RCC 7860 (cell line): ENCODE data around the gene TBATA.

Experiments
- DNase-seq: peaks from one replicate; pipeline ENCODE4 v3.0.0-alpha.2; 2015; ENCODE audit warnings: low spot score
- FAIRE-seq: peaks from 2 replicates; lab custom pipeline; 2012; peaks lifted over from hg19 to GRCh38; lab: Jason Lieb, UNC

TBATA gene

DNA sequence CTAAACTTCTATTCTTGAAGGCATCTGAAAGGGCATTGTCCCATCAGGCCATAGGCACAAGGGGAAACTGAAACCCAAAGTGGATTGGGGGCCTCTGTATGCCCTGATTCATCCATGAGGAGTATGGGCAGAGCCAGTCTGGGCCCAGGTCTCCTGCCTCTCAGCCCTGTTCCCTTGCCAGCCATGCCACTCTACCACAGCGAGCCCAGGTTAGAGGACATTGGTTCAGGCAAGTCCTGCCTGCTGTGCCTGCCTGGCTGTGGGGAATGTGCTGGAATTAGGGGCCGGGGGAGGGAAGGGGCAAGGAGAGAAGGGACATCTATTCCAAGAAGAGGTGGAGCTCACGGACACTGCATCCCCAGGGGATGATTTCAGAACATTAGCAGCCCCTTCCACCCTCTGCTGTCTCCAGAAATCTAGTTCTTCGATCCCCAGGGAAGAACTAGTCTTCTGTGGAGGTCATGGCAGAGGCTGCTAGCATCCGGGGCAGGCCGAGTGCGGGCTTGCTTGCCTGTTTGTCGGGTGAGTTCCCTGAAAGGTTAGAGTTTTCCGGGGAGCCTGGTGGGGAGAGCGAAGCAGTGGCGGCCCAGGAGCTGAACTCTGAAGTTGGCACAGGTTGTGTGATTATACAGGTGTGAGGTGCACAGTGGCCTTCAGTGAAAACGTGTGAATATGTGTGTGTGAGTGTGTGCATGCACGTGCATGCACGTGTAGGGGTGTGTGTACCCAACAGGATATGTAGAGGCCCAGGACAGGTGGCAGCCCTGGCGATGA, 37.8 kb downstream of the TBATA start:
- DNase-seq (no peak), FAIRE-seq (no peak)

DNA sequence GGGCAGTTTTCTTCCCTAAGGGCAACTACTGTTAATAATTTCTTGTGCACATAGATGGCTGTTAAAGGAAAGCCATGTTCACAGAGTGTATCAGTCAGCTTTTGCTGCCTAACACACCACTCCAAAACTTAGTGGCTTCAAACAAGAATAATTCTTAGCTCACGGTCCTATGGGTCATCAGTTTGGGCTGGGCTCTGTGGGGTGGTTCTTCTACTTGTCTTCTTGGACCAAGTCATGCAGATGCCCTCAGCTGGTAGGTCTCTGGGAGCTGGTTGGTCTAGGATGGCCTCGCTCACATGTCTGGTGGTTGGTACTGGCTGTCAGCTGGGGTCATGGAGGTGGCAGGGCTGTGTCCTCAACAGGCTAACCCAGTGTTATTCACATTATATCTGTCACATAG, 39.6 kb downstream of the TBATA start:
- DNase-seq (no peak), FAIRE-seq (no peak)

DNA sequence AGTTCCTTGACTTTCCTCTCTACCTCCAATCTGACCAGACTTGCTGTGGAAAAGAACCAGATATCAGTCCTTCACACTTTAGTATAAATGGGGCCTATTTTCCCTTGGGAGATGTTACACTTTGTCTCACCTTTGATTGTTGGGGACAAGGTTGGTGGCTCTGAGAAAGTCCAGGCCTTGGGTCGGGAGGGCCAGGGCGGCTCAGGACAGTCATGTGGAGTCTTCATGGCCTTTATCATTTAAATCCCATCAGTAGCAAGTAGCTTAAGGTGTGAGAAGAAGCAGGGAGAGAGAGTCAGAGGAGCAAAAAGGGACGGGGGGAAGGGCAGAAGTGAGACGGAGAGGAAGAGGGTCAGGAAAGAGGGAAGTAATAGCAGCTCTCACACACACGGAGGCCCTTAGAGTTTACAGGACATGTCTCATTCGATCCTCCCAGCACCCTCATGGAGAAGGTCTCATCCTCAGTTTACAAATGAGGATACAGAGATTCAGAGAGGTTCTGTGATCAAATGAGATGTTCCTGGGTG, 40.5 kb downstream of the TBATA start:
- FAIRE-seq (no peak), DNase-seq (no peak)

DNA sequence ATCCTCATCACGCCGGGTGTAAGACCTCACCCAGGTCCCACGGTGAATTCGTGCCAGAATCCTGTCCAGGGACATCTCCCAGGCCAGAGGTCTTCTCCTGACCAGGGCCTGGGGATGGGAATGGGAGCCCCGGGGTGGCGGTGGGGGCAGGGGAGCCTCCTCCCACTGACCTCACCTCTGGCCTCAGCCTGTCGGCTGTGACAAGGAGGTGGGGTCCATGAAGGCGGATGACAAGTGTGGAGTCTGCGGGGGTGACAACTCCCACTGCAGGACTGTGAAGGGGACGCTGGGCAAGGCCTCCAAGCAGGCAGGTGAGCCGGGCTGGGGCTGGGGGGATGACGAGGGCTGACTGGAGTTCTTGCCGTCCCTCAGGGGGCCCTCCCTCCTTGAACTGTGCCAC, 41.3 kb downstream of the TBATA start:
- no peak for FAIRE-seq

DNA sequence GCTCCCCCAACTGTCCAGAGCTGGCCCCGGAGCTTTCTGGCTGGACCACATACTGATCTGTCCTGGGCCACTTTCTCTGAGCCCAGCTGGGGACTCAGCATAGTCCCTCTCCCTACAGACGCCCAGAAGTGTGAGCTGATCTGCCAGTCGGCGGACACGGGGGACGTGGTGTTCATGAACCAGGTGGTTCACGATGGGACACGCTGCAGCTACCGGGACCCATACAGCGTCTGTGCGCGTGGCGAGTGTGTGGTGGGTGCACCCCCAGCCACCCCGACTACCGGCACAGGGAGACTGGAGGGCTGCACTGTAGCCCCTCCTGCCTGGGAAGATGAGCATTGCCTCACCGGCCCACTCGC, 41.8 kb downstream of the TBATA start:
- DNase-seq (no peak), FAIRE-seq (no peak)

More for the DNA sequence above, 41.3 kb downstream of the TBATA start:
- no peak for DNase-seq

DNA sequence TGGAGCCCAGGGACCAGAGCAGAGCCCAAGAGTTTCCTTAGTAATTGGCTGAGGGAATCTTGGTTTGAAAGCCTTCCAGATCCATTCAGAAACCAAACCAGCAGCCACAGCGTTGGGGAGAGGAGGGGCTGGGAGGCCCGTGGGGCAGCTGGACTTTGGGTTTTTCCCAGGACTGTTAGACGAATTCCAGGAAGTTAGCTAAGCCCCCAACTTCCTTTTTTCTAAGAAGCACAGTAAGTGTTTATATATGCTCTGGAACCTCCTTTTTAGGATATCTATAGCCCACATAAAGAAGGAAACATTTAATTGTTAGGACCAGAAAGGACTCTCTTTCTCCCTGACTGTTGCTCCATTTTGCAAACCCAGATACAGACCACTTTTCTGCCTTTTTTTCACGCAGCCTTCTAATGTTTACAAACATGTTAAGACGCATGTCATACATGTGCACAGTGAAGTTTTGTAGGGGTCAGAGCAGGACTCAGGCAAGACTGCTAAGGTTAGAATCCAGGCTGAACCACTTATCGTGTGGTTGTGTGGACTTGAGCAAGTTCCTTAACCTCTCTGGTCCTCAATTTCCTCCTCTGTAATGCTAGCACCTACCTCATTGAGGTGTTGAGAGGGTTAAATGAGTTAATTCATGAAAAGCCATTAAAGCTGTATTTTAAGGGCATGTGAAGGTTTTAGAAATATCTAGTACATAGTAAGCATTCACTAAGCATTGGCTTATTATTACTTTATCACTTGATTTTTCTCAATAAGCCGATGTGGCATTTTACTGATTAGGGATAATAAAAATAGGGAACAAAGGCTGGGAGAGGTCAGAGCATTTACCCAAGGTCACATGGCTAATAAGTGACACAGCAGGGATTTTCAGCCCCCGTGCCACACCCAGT, 42.4 kb downstream of the TBATA start:
- DNase-seq = no peak
- FAIRE-seq = no peak

DNA sequence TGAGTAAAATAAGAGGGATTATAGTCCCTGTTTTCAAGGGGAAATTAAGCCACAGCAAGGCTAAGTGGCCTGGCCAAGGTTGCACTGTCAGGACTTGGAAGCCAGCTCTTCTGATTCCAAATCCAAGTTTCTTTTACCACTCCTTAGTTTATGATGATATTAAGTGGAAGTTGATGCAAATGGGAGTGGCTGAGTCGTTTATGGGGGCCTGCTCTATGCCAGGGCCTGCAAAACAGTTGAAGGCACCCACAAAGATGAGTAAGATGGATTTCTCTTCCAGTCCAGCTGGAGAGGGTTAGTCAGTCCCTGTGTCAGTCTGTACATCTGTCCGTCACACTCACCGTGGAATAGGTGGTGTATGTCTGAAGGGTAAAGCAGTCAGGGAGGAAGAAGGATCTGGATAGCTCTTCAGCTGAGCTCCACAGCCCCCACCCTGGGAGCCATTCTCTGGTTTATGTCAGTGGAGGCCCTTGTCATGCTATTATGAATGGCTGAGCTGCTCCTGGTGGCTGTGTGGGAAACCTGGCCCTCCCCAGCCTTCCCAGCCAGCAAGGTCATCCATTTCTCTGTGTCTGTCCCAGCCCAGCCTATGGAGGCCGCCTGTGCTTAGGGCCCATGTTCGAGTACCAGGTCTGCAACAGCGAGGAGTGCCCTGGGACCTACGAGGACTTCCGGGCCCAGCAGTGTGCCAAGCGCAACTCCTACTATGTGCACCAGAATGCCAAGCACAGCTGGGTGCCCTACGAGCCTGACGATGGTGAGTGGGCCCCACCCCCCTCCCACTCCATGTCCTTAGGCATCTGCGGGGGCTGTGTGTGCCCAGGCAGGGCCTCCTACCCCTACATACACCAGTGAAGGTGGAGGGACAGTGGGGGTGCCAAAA, 44.5 kb downstream of the TBATA start:
- DNase-seq (no peak), FAIRE-seq (no peak)

DNA sequence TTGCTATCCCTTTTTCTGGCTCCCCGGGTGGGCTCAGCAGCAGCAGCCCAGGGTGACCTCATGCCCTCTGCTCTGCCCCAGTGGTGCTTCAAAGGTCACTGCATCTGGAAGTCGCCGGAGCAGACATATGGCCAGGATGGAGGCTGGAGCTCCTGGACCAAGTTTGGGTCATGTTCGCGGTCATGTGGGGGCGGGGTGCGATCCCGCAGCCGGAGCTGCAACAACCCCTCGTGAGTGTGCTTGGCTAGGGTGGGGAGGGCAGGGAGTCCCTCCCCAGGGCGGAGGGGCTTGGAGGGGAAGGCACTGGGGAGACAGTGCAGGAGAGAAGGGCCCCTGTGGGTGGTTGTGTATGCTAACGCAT, 46.4 kb downstream of the TBATA start:
- FAIRE-seq (no peak), DNase-seq (no peak)

DNA sequence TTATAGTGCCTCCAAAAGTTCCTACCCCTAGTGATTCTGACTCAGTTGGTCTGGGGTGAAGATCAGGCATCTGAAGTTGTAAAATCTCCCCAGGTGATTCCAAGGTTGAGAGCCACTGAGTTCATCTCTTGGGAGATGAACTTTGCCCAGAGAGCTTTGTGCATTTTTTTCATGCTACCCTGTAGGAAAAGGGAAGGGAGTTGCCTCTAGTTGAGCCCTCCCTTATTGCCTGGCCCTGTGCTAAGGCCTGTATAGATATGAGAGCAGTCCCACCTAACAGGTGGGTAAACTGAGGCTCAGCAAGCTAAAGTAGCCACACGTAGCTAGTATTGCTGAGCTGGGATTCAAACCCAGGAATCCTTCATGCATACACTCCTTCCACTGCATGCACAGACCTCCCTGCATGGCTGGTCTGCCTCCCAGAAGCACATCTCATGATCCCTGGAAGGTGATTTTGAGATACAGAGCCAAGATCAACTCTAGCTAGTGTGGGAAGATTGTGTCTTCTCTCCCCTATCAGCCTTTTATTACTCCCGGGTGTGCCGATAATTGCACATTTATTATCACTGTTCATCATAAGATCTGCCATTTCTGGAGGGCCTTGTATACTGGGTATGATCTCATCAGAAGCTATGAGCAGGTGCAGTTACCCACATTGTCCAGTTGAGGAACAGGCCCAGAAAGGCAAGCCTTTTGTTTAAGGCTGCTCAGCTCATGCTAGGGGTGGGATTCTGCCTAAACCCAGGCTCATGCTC, 47.0 kb downstream of the TBATA start:
- FAIRE-seq (no peak), DNase-seq (no peak)

DNA sequence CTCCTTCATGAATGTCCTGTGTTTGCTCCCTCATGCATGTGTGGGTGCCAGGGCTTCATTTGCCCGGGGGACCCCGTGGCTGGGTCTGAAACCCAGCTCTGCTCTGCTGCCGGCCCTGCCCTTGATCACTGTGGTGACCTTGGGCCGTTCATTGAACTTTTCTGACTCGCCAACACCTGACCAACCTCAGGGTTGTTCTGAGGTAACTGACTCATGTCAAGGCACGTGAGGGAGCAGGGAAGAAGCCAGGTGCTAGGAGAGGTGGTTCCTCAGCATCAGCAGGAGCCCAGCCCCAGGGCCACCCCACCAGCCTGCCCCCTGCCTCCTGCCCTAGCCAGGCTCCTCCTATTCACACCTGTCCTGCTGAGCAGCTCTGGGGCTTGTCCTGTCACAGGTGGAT, 47.9 kb downstream of the TBATA start:
- DNase-seq = no peak
- FAIRE-seq = no peak

DNA sequence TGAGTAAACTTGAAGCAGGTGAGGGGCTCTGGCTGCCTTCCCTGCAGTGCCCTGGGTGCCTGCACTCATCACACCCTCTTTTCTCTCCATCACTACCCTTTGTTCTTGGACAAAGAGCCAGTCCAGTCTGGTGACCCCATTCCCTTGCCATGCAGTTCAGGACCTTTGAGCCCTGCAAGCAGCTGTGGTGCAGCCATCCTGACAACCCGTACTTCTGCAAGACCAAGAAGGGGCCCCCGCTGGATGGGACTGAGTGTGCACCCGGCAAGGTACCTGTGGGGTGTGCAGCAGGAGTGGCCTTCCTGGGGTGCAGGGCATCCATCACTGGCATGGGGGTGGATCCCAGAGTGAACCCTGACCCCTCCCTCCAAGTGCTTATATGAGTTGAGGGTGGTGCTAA, 48.7 kb downstream of the TBATA start:
- FAIRE-seq (no peak), DNase-seq (no peak)

DNA sequence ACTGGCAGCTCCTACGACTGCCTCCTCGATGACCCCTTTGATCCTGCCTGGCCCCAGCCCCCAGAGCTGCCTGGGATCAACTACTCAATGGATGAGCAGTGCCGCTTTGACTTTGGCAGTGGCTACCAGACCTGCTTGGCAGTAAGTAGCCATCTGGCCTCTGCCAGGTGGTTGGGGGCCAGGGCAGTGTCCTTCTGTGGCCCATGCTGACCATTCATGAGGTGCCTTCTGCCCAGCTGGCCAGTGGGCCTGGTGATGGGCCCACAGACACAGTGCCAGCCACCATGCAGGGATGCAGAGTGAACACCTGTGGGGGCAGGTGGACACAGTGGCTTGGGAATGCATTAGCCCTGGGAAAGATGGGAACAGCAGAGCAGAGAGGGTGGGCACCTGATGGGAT, 50.0 kb downstream of the TBATA start:
- DNase-seq (no peak), FAIRE-seq (no peak)

DNA sequence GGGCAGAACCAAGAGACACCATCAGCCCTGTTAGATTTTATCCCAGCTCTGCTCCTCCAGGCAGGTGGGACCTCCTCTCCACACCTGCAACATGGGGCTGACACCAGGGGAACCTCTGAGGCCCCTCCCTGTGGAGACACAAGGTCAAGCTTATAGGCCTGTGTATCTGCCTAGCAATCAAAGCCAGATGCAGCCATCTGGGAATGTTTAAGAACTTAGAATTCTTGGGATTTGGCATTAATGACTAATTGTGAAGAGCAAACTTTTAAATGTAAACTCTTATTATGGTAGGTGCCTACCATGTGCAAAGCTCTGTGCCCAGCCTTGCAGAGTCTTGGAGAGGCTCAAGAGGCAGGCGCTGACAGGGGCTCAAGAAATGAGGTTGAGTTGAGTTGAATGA, 52.1 kb downstream of the TBATA start:
- no peak for DNase-seq
- FAIRE-seq = no peak

DNA sequence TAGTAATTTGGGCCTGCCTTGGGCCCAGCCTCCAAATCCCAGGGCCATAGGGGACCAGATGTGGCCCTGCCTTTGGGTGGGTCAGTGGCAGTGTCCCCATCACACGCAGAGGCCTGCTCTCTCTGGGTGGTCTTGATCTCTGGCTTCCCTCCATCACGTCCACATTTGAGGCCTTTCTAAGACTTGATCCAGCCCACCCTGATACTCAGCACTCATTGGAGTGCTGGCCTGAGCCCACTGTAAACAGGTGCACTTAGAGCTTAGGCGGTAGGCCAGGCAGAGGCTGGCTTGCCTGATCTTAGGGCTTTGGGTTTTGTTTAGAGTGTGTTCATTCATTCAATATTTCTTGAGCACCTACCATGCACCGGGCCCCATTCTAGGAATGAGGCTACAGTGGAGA, 52.6 kb downstream of the TBATA start:
- no peak for DNase-seq
- no peak for FAIRE-seq

DNA sequence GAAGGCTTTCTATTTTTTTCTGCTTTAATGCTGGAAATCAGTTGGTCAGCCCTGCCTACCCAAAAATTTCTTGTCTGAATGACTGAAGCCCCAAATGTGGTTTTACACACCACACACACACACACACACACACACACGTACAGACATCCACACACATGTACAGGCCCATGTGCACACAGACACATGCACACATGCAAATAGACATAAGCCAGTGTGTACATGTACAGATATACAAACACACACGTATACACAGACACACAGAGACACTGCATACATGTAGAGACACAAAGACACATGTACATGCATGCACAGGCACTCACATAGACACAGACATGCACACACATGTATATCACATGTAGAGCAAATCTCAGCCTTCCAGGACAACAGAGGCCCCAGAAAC, 54.2 kb downstream of the TBATA start:
- DNase-seq (no peak), FAIRE-seq (no peak)

DNA sequence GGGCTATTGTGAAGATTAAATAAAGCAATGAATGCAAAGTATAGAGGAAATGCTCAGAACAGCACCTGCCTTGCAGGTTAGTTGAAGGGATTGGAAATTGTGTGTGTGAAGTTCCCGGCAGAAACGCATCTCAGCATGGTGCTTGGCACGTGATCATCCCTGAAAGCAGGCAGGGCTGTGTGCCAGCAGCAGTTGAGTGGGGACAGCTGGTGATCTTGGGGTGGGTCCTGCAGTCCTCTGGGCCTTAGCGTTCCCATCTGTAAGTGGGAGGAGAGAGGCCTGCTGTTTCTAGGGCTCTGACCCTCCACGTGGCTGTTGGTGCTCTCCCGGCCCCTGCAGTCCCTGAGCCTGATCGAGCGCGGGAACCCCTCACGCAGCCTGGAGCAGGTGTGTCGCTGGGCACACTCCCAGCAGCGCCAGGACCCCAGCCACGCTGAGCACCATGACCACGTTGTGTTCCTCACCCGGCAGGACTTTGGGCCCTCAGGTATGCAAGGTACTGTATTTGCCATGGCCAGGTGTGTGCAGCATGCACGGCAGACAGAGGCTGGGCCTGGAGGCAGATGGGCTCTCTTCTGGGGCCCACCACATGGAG, 55.3 kb downstream of the TBATA start:
- FAIRE-seq = no peak

DNA sequence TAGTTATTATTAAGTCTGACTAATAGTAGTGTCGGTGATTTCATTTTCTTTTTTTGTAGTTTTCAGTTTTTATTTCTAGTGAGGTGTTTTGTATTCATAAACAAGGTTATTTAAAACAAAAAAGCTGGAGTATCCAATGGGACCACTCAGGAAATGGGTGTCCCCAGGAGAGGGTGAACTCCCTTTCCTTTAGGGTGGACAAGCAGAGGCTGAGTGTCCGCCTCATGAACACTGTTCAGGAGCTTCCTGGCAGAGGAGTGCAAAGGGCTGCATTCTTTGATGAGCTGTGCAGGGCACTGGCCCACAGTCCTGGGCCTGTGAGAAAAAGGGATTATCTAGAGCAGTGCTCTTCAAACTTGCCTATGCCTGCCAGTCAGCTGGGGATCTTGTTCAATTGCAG, 56.8 kb downstream of the TBATA start:
- DNase-seq (no peak), FAIRE-seq (no peak)

More for the DNA sequence above, 55.3 kb downstream of the TBATA start:
- DNase-seq = no peak

DNA sequence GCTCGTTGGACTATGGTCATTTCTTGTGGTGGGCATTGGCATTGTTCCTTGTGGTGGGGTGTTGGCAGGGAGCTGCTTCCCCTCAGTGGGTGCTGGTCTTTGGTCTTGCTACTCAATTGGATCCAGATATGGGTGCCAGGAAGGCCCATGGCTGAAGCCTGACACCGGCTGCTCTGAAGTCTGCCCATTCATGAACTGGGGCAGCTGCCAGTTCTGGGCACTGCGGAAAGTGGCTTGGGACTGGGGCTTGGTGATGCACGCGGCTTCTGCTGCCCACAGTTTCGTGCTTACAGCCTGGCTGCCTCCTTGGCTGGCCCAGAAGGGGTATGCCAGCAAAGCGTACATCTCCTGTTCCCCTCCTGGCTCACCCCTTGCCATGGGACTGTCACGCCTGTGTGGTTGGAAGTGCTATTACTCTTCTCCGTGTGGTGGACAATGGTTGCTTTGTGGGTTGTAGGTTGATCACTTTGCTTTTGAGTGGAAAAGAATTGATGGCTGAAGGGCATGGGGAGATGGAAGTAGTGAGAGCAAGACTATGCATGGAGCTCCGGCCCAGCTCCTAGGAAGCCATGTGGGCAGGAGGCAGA, 58.2 kb downstream of the TBATA start:
- DNase-seq = no peak
- no peak for FAIRE-seq

DNA sequence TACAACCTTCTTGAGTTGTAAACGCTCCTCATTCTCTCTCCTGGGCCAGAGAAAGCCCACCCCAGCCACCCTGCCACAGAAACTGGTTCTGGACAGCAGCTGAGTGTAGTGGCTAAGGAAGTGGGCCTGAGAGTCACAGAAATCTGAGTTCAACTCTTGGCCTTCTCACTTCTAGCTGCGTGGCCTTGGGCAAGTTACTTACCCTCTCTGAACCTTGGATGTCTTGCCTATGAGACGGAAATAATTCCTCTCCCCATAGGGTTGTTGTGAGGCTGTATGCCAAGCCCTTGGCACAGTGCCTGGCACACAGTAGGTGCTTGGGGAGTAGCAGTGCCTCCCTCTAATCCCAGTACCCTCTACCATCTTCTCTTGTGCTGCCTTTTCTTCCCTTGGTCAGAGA, 61.4 kb downstream of the TBATA start:
- DNase-seq = no peak
- no peak for FAIRE-seq
